ENCODE measurements around the gene MRPS18B.

The MRPS18B gene

DNA sequence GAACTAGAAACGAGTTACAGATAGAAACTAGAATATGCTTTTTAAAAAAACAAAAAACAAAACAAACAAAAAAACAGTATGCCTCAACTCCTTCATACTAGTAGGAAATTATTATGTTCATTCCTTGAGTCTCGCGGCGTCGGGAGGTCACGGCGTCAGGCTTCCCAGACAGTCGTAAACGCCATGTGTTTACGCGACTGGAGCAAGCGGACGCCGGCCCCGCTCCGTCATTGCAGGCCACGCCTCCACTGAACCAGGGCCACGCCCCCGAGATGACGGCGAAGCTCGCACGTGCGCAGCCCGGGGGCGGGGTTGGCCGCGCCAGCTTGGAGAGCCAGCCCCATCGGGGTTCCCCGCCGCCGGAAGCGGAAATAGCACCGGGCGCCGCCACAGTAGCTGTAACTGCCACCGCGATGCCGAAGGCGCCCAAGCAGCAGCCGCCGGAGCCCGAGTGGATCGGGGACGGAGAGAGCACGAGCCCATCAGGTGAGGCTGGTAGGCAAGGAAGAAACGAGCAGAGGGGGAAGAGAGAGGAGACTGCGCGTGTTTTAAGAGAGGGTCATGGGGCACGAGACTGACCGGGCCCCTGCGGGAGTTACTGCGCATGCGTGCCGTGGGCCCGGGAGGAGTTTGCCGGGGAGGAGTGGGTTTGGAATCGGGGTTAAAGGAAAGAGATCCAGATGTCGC lies 46.4 kb upstream of the MRPS18B start, which contains the start of gene ABCF1:
Gene ABCF1 (plus strand): TSS at position 368 of the 687 bp plus-strand sequence. CDS start 46 bp downstream, at position 414.
- Histone ChIP-seq H3K27ac (ENCODE audit: low read length) (peak within 1 kb of the TSS; percentile 98), H2AFZ (ENCODE audit: low read depth, low read length) (peak within 1 kb of the TSS; percentile 93), H3K4me2 (ENCODE audit: insufficient read depth, low read length) (peak within 1 kb of the TSS; percentile 95), H3K36me3 (ENCODE audit: insufficient read depth, low read length) (peaks cover 26% of the 10 kb centered on the region), H3K9ac (ENCODE audit: low read depth, low read length) (peak within 1 kb of the TSS; percentile 81), H3K9me3 (ENCODE audit: insufficient read depth, low read length, severe bottlenecking) (no peaks in the 10 kb centered on the region), H3K4me3 (ENCODE audit: low read depth in 1 of 2, low read length in 2 of 2) (peak within 1 kb of the TSS; percentile 73 to 84), H3K27me3 (ENCODE audit: insufficient read depth, low read length, poor library complexity) (no peaks in the 10 kb centered on the region), H3K79me2 (ENCODE audit: insufficient read depth, low read length) (peaks cover 54% of the 10 kb centered on the region), H4K20me1 (ENCODE audit: insufficient read depth, low read length) (peaks cover 44% of the 10 kb centered on the region), H3K4me1 (ENCODE audit: insufficient read depth, low read length) (peaks cover 50% of the 10 kb centered on the region)
- DNase-seq (peak; percentile 99), ATAC-seq (ENCODE audit: insufficient read depth, low read depth) (peak; percentile 93)
- no peak for TF ChIP-seq EZH2 (IDR thresholded peaks at IDR 0.05; ENCODE audit: borderline replicate concordance, low read depth, low read length, severe bottlenecking)
- TF ChIP-seq, protein P1, sequence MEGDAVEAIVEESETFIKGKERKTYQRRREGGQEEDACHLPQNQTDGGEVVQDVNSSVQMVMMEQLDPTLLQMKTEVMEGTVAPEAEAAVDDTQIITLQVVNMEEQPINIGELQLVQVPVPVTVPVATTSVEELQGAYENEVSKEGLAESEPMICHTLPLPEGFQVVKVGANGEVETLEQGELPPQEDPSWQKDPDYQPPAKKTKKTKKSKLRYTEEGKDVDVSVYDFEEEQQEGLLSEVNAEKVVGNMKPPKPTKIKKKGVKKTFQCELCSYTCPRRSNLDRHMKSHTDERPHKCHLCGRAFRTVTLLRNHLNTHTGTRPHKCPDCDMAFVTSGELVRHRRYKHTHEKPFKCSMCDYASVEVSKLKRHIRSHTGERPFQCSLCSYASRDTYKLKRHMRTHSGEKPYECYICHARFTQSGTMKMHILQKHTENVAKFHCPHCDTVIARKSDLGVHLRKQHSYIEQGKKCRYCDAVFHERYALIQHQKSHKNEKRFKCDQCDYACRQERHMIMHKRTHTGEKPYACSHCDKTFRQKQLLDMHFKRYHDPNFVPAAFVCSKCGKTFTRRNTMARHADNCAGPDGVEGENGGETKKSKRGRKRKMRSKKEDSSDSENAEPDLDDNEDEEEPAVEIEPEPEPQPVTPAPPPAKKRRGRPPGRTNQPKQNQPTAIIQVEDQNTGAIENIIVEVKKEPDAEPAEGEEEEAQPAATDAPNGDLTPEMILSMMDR (IDR thresholded peaks at IDR 0.05; ENCODE audit: borderline replicate concordance, extremely low read depth, low read length, poor library complexity, severe bottlenecking) = no peak

DNA sequence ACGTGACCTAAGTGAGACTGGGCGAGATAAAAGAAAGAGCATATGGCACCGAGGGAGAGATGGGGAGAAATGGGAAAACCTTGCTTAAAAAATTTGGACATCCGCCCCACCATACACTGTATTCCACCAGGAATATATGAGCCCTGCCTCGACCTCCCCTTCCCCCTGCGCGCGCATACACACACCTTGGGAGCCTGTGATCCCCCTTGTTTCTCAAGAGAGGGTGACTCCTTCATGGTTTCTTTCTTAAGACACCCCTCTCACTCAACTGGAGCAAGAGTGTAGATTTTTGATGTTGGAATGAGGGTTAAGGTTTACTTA lies 45.9 kb upstream of the MRPS18B start:
- peaks cover 49% of the 10 kb centered on the region for H4K20me1 ChIP-seq (ENCODE audit: insufficient read depth, low read length)
- peaks cover 50% of the 10 kb centered on the region for H3K4me1 ChIP-seq (ENCODE audit: insufficient read depth, low read length)
- H3K9me3 ChIP-seq (ENCODE audit: insufficient read depth, low read length, severe bottlenecking) = no peaks in the 10 kb centered on the region
- peak overlapping the region; percentile 91 for H2AFZ ChIP-seq (ENCODE audit: low read depth, low read length)
- H3K4me3 ChIP-seq (ENCODE audit: low read depth in 1 of 2, low read length in 2 of 2) = peak overlapping the region; percentile 73 to 84
- no peaks in the 10 kb centered on the region for H3K27me3 ChIP-seq (ENCODE audit: insufficient read depth, low read length, poor library complexity)
- H3K27ac ChIP-seq (ENCODE audit: low read length) = peak overlapping the region; percentile 98
- peak overlapping the region; percentile 95 for H3K4me2 ChIP-seq (ENCODE audit: insufficient read depth, low read length)
- H3K9ac ChIP-seq (ENCODE audit: low read depth, low read length) = peak overlapping the region; percentile 81
- TF ChIP-seq, protein P1 (IDR thresholded peaks at IDR 0.05; ENCODE audit: borderline replicate concordance, extremely low read depth, low read length, poor library complexity, severe bottlenecking) = no peak
- TF ChIP-seq EZH2 (IDR thresholded peaks at IDR 0.05; ENCODE audit: borderline replicate concordance, low read depth, low read length, severe bottlenecking) = no peak
- no peak for ATAC-seq (ENCODE audit: insufficient read depth, low read depth)
- H3K79me2 ChIP-seq (ENCODE audit: insufficient read depth, low read length) = peaks cover 59% of the 10 kb centered on the region
- DNase-seq = no peak
- H3K36me3 ChIP-seq (ENCODE audit: insufficient read depth, low read length) = peaks cover 30% of the 10 kb centered on the region

- H3K27ac ChIP-seq (ENCODE audit: low read length) = peak overlapping the region; percentile 98
These were observed 45.5 kb upstream of the MRPS18B start for GRCh38 chr6:30572148-30572547.

More at GRCh38 chr6:30572148-30572547, 45.5 kb upstream of the MRPS18B start:
- peak overlapping the region; percentile 73 to 84 for H3K4me3 ChIP-seq (ENCODE audit: low read depth in 1 of 2, low read length in 2 of 2)
- H4K20me1 ChIP-seq (ENCODE audit: insufficient read depth, low read length) = peaks cover 53% of the 10 kb centered on the region
- H3K9me3 ChIP-seq (ENCODE audit: insufficient read depth, low read length, severe bottlenecking) = no peaks in the 10 kb centered on the region
- H3K79me2 ChIP-seq (ENCODE audit: insufficient read depth, low read length) = peaks cover 63% of the 10 kb centered on the region
- no peaks in the 10 kb centered on the region for H3K27me3 ChIP-seq (ENCODE audit: insufficient read depth, low read length, poor library complexity)
- TF ChIP-seq, protein P1 (IDR thresholded peaks at IDR 0.05; ENCODE audit: borderline replicate concordance, extremely low read depth, low read length, poor library complexity, severe bottlenecking) = no peak
- no peak for TF ChIP-seq EZH2 (IDR thresholded peaks at IDR 0.05; ENCODE audit: borderline replicate concordance, low read depth, low read length, severe bottlenecking)
- peak overlapping the region; percentile 95 for H3K4me2 ChIP-seq (ENCODE audit: insufficient read depth, low read length)
- H3K4me1 ChIP-seq (ENCODE audit: insufficient read depth, low read length) = peaks cover 50% of the 10 kb centered on the region
- no peak overlapping the region for H2AFZ ChIP-seq (ENCODE audit: low read depth, low read length)
- ATAC-seq (ENCODE audit: insufficient read depth, low read depth) (no peak), DNase-seq (no peak)
- peak overlapping the region; percentile 81 for H3K9ac ChIP-seq (ENCODE audit: low read depth, low read length)
- H3K36me3 ChIP-seq (ENCODE audit: insufficient read depth, low read length) = peaks cover 34% of the 10 kb centered on the region

Data from DND-41 (cell line).